Mesenchymal stem cell (in vitro differentiated cells and primary cell): ENCODE results near the gene ARMC2.
"Not testable (repeated sequence)": the region's sequence is repeated elsewhere in the genome, so short reads cannot be mapped to it uniquely, and the experiment has no call there.

Experiments used
- DNase-seq: peaks from one replicate; pipeline ENCODE4 v3.0.0-alpha.2; 2013
- H2AFZ ChIP-seq: one replicate; pipeline ENCODE4 v1.6.1; 2013; ENCODE audit warnings: low read depth, mild to moderate bottlenecking, control low read depth, inconsistent platforms, low read length, moderate library complexity
- H2AK5ac ChIP-seq: 2 replicates; pipeline ENCODE4 v1.6.1; 2013; ENCODE audit warnings: low read length, moderate library complexity, mild to moderate bottlenecking, inconsistent platforms; ENCODE audit not compliant: severe bottlenecking
- H2BK120ac ChIP-seq: one replicate; pipeline ENCODE4 v1.6.1; 2013; ENCODE audit warnings: low read depth, mild to moderate bottlenecking, inconsistent platforms, low read length, moderate library complexity
- H2BK12ac ChIP-seq, 2 experiments: one replicate each; pipeline ENCODE4 v1.6.1; 2013; ENCODE audit warnings: inconsistent platforms in 2 of 2, low read length in 2 of 2, mild to moderate bottlenecking in 2 of 2, moderate library complexity in 2 of 2, control low read depth in 1 of 2
- H2BK15ac ChIP-seq: one replicate; pipeline ENCODE4 v1.6.1; 2013; ENCODE audit warnings: mild to moderate bottlenecking, low read depth, inconsistent platforms; ENCODE audit not compliant: poor library complexity, severe bottlenecking
- H2BK5ac ChIP-seq: 2 replicates; pipeline ENCODE4 v1.6.1; 2013; ENCODE audit warnings: low read depth, mild to moderate bottlenecking, low read length, control low read depth, inconsistent platforms; ENCODE audit not compliant: poor library complexity, severe bottlenecking
- H3K14ac ChIP-seq, 2 experiments: one replicate each; pipeline ENCODE4 v1.6.1; 2013; ENCODE audit warnings: inconsistent platforms in 2 of 2, low read length in 2 of 2, control low read depth in 1 of 2, mild to moderate bottlenecking in 1 of 2, moderate library complexity in 1 of 2
- H3K18ac ChIP-seq, 2 experiments: one replicate each; pipeline ENCODE4 v1.6.1; 2013; ENCODE audit warnings: inconsistent platforms in 2 of 2, low read length in 2 of 2, control low read depth in 1 of 2, low read depth in 1 of 2, mild to moderate bottlenecking in 1 of 2
- H3K23ac ChIP-seq, 2 experiments: one replicate each; pipeline ENCODE4 v1.6.1; 2013; ENCODE audit warnings: inconsistent platforms in 2 of 2, low read length in 2 of 2, mild to moderate bottlenecking in 2 of 2, moderate library complexity in 2 of 2, control low read depth in 1 of 2
- H3K27ac ChIP-seq: 2 replicates; pipeline ENCODE4 v1.5.1; 2013; ENCODE audit warnings: mild to moderate bottlenecking, moderate library complexity, low read length, control low read depth, inconsistent platforms; ENCODE audit not compliant: poor library complexity, severe bottlenecking
- H3K27me3 ChIP-seq, 2 experiments: 2 replicates each; pipeline versions ENCODE4 v1.6.1 to v1.7.0; 2013; ENCODE audit warnings: low read length in 2 of 2, mild to moderate bottlenecking in 2 of 2, moderate library complexity in 2 of 2, control low read depth in 1 of 2, inconsistent platforms in 1 of 2; ENCODE audit not compliant: control insufficient read depth in 1 of 2, insufficient read depth in 1 of 2
- H3K36me3 ChIP-seq, 2 experiments: 2 replicates each; pipeline versions ENCODE4 v1.6.1 to v1.7.0; 2013; ENCODE audit warnings: low read length in 2 of 2, control low read depth in 1 of 2, inconsistent platforms in 1 of 2, low read depth in 1 of 2, mild to moderate bottlenecking in 1 of 2; ENCODE audit not compliant: insufficient read depth in 2 of 2, control insufficient read depth in 1 of 2
- H3K4ac ChIP-seq, 2 experiments: one replicate each; pipeline ENCODE4 v1.6.1; 2013; ENCODE audit warnings: inconsistent platforms in 2 of 2, low read length in 2 of 2, mild to moderate bottlenecking in 2 of 2, moderate library complexity in 2 of 2, control low read depth in 1 of 2, low read depth in 1 of 2
- H3K4me1 ChIP-seq: 2 replicates; pipeline ENCODE4 v1.6.1; 2013; ENCODE audit warnings: low read depth, low read length, control low read depth; ENCODE audit not compliant: control insufficient read depth, insufficient read depth
- H3K4me2 ChIP-seq: 2 replicates; pipeline ENCODE4 v1.6.1; 2013; ENCODE audit warnings: low read length, mild to moderate bottlenecking, inconsistent platforms; ENCODE audit not compliant: poor library complexity, severe bottlenecking
- H3K4me3 ChIP-seq, 2 experiments: 2 replicates each; pipeline versions ENCODE4 v1.5.1 to v1.7.0; 2013; ENCODE audit warnings: low read length in 2 of 2, mild to moderate bottlenecking in 2 of 2, control low read depth in 1 of 2, low read depth in 1 of 2; ENCODE audit not compliant: insufficient read depth in 1 of 2
- H3K79me1 ChIP-seq: replicated peaks from 2 replicates; pipeline ENCODE4 v1.6.1; 2013; ENCODE audit warnings: mild to moderate bottlenecking, control low read depth, low read length, inconsistent platforms; ENCODE audit not compliant: poor library complexity, severe bottlenecking
- H3K9ac ChIP-seq: 2 replicates; pipeline ENCODE4 v1.7.0; 2013; ENCODE audit warnings: mild to moderate bottlenecking, low read length, moderate library complexity
- H3K9me3 ChIP-seq: 2 replicates; pipeline ENCODE4 v1.7.0; 2013; ENCODE audit warnings: mild to moderate bottlenecking, low read length; ENCODE audit not compliant: control insufficient read depth
- H4K8ac ChIP-seq: one replicate; pipeline ENCODE4 v1.6.1; 2013; ENCODE audit warnings: inconsistent platforms, mild to moderate bottlenecking, low read length, moderate library complexity
- H4K91ac ChIP-seq: one replicate; pipeline ENCODE4 v1.6.1; 2013; ENCODE audit warnings: mild to moderate bottlenecking, low read length, inconsistent platforms
- WGBS: methylation state at CpG from one replicate; pipeline ENCODE4 v1.1.7; 2013; ENCODE audit warnings: mixed read lengths; 5-methylcytosine and 5-hydroxymethylcytosine counted together

Gene ARMC2

DNA sequence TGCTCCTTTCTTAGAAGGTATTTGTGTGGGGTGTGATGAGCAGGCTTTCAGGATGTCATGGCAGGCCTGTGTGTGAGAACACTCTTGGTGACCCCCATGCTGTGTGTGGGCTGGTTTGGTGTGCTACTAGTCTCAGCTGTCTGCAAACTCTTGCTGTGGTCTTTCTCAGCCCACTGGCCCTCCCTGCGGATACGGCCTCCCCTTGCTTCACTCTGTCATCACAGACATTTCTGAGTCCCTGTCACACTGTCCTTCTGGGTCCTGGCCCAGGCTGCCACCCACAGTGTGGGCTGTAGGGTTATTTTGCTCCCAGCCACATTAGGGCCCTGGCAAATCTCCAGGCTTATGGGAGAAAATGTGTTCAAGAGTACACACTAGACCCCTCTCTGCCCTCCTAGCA, 39.0 kb upstream of the ARMC2 start:
- no peak overlapping the region for H3K23ac ChIP-seq
- H3K9ac ChIP-seq = no peak overlapping the region
- no peak overlapping the region for H2BK15ac ChIP-seq
- 95% methylated on average over 2 of the region's 2 CpGs for WGBS
- H3K4me2 ChIP-seq = no peak overlapping the region
- H2BK120ac ChIP-seq = no peak overlapping the region
- H3K27me3 ChIP-seq = no peaks in the 10 kb centered on the region
- DNase-seq = no peak
- peak overlapping the region; percentile 84 for H2AK5ac ChIP-seq
- no peak overlapping the region for H3K18ac ChIP-seq
- H3K4me1 ChIP-seq = peaks cover 9% of the 10 kb centered on the region
- H3K79me1 ChIP-seq = no peaks in the 10 kb centered on the region
- no peak overlapping the region for H3K4ac ChIP-seq
- no peaks in the 10 kb centered on the region for H3K9me3 ChIP-seq
- H3K27ac ChIP-seq = no peak overlapping the region
- no peak overlapping the region for H3K4me3 ChIP-seq
- no peak overlapping the region for H3K14ac ChIP-seq
- H4K91ac ChIP-seq = no peak overlapping the region
- no peak overlapping the region for H2BK12ac ChIP-seq
- no peaks in the 10 kb centered on the region for H3K36me3 ChIP-seq
- H2AFZ ChIP-seq = no peak overlapping the region
- H2BK5ac ChIP-seq = no peak overlapping the region
- no peak overlapping the region for H4K8ac ChIP-seq

- H3K9me3 ChIP-seq = no peaks in the 10 kb centered on the region
- WGBS = 88% methylated on average over 1 of the region's 1 CpG
- no peak for DNase-seq
Observed at GRCh38 chr6:108810057-108810643, 38.1 kb upstream of the ARMC2 start.

DNA sequence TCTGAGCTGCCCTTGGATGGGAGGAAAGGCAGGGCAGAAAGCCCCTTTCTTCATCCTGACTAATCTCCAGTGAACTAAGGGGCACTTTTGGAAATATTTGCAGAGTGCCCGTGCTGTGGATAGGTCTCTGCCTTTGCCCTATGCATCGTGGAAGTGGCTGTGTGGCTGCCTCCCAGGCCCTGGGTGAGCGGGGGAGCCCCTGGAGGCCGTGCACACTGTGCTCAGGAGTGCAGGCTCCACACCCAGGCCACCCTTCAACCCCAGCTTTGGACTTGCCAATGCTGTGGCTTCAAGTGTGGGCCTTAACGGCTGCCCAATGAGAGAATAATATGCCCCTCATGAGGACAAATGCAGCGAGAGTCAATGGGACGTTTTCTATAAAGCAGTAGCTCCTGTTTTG, 36.7 kb upstream of the ARMC2 start:
- H3K4me1 ChIP-seq = peaks cover 4% of the 10 kb centered on the region
- H3K14ac ChIP-seq = no peak overlapping the region
- no peak overlapping the region for H4K8ac ChIP-seq
- H2AFZ ChIP-seq = no peak overlapping the region
- H3K4me3 ChIP-seq = no peak overlapping the region
- no peak overlapping the region for H4K91ac ChIP-seq
- no peak overlapping the region for H2BK120ac ChIP-seq
- H2BK12ac ChIP-seq = no peak overlapping the region
- H3K18ac ChIP-seq = no peak overlapping the region
- H3K9me3 ChIP-seq = no peaks in the 10 kb centered on the region
- H3K79me1 ChIP-seq = no peaks in the 10 kb centered on the region
- no peak overlapping the region for H2BK15ac ChIP-seq
- no peak overlapping the region for H2BK5ac ChIP-seq
- no peak overlapping the region for H2AK5ac ChIP-seq
- no peak for DNase-seq
- 74% methylated on average over 7 of the region's 7 CpGs for WGBS
- H3K27ac ChIP-seq = no peak overlapping the region
- no peak overlapping the region for H3K9ac ChIP-seq
- no peaks in the 10 kb centered on the region for H3K27me3 ChIP-seq
- no peak overlapping the region for H3K4ac ChIP-seq
- no peak overlapping the region for H3K23ac ChIP-seq
- no peaks in the 10 kb centered on the region for H3K36me3 ChIP-seq
- no peak overlapping the region for H3K4me2 ChIP-seq

More at GRCh38 chr6:108810057-108810643, 38.1 kb upstream of the ARMC2 start:
- Histone ChIP-seq H3K14ac (no peak overlapping the region), H2AFZ (no peak overlapping the region), H2AK5ac (no peak overlapping the region), H2BK5ac (no peak overlapping the region), H3K4me3 (no peak overlapping the region), H3K27me3 (no peaks in the 10 kb centered on the region), H2BK12ac (no peak overlapping the region), H3K4ac (no peak overlapping the region), H3K23ac (no peak overlapping the region), H3K4me1 (peaks cover 9% of the 10 kb centered on the region), H4K91ac (no peak overlapping the region), H3K36me3 (no peaks in the 10 kb centered on the region), H3K4me2 (no peak overlapping the region), H3K9ac (no peak overlapping the region), H2BK120ac (no peak overlapping the region), H2BK15ac (no peak overlapping the region), H3K27ac (no peak overlapping the region), H3K79me1 (no peaks in the 10 kb centered on the region), H3K18ac (no peak overlapping the region), H4K8ac (no peak overlapping the region)

- H3K9me3 ChIP-seq, H2BK15ac ChIP-seq, DNase-seq, H2AFZ ChIP-seq, H3K4me2 ChIP-seq, H2BK5ac ChIP-seq, H3K18ac ChIP-seq, H3K23ac ChIP-seq, H2BK120ac ChIP-seq, H4K91ac ChIP-seq, H4K8ac ChIP-seq, H3K36me3 ChIP-seq, H3K4me1 ChIP-seq, H2AK5ac ChIP-seq, H3K4ac ChIP-seq, H3K9ac ChIP-seq, H3K27ac ChIP-seq, H3K4me3 ChIP-seq, H2BK12ac ChIP-seq, H3K79me1 ChIP-seq, H3K27me3 ChIP-seq, H3K14ac ChIP-seq: not testable (repeated sequence)
- no CpG with 5 or more reads among the region's 3 CpGs for WGBS
Observed at GRCh38 chr6:108813218-108813617, 35.0 kb upstream of the ARMC2 start.
